Osteocyte (in vitro differentiated cells): ENCODE results near the gene PHYHIPL. TPM values are rescaled to one million over a fixed set of nuclear protein-coding genes. Genes with fewer than 3 reads are reported as not detected.
"Not testable (repeated sequence)": the region's sequence is repeated elsewhere in the genome, so short reads cannot be mapped to it uniquely, and the experiment has no call there.

Experiments
- DNase-seq: peaks from one replicate; pipeline ENCODE4 v3.0.0; 2021; ENCODE audit warnings: mixed read lengths; ENCODE audit not compliant: unreplicated experiment; ENCODE audit errors: extremely low spot score
- H3K27ac Mint-ChIP-seq: one replicate; pipeline ENCODE4 v1.8.0; 2021; ENCODE audit warnings: mild to moderate bottlenecking, mixed read lengths; ENCODE audit not compliant: unreplicated experiment
- H3K27me3 Mint-ChIP-seq: one replicate; pipeline ENCODE4 v1.8.0; 2021; ENCODE audit warnings: mixed read lengths; ENCODE audit not compliant: unreplicated experiment
- H3K36me3 Mint-ChIP-seq: one replicate; pipeline ENCODE4 v1.8.0; 2021; ENCODE audit warnings: mixed read lengths; ENCODE audit not compliant: unreplicated experiment
- H3K4me1 Mint-ChIP-seq: one replicate; pipeline ENCODE4 v1.8.0; 2021; ENCODE audit warnings: mixed read lengths; ENCODE audit not compliant: unreplicated experiment
- H3K4me3 Mint-ChIP-seq: one replicate; pipeline ENCODE4 v1.8.0; 2021; ENCODE audit warnings: mild to moderate bottlenecking, moderate library complexity, mixed read lengths; ENCODE audit not compliant: unreplicated experiment
- H3K9me3 Mint-ChIP-seq: one replicate; pipeline ENCODE4 v1.8.0; 2021; ENCODE audit warnings: mixed read lengths; ENCODE audit not compliant: unreplicated experiment
- CTCF ChIP-seq: fragments of 200-600 bp; sonication (generic); IDR thresholded peaks from 2 replicates; pipeline ENCODE4 v1.5.0; 2021; ENCODE audit warnings: antibody characterized with exemption, mild to moderate bottlenecking, moderate library complexity
- total RNA-seq: library from RNA; stranded (reverse); gene quantifications from 2 replicates; pipeline ENCODE4 v1.2.1, GENCODE V29; 2021

PHYHIPL gene
- total RNA-seq, 1 donor from 2014 or later: not detected

- no peaks in the 10 kb centered on the region for H3K36me3 Mint-ChIP-seq
- no peaks in the 10 kb centered on the region for H3K4me1 Mint-ChIP-seq
- TF ChIP-seq CTCF: no peak
- H3K27me3 Mint-ChIP-seq: peaks cover 50% of the 10 kb centered on the region
- no peak overlapping the region for H3K27ac Mint-ChIP-seq
- H3K4me3 Mint-ChIP-seq: no peak overlapping the region
- no peak for DNase-seq
- no peaks in the 10 kb centered on the region for H3K9me3 Mint-ChIP-seq
Observed at GRCh38 chr10:59216178-59216869, 39.9 kb downstream of the PHYHIPL start.

GRCh38 chr10:59222788-59223187 lies 46.3 kb downstream of the PHYHIPL start:
- H3K4me1 Mint-ChIP-seq: no peaks in the 10 kb centered on the region
- H3K27ac Mint-ChIP-seq: no peak overlapping the region
- TF ChIP-seq CTCF: no peak
- H3K27me3 Mint-ChIP-seq: peaks cover 12% of the 10 kb centered on the region
- no peak overlapping the region for H3K4me3 Mint-ChIP-seq
- no peaks in the 10 kb centered on the region for H3K36me3 Mint-ChIP-seq
- H3K9me3 Mint-ChIP-seq: no peaks in the 10 kb centered on the region
- DNase-seq: no peak

- not testable (repeated sequence) for H3K9me3 Mint-ChIP-seq, H3K4me3 Mint-ChIP-seq, H3K36me3 Mint-ChIP-seq, DNase-seq, H3K4me1 Mint-ChIP-seq, H3K27ac Mint-ChIP-seq
- peaks cover 12% of the 10 kb centered on the region for H3K27me3 Mint-ChIP-seq
Observed at GRCh38 chr10:59223597-59223996, 47.2 kb downstream of the PHYHIPL start.

- no peak overlapping the region for H3K27ac Mint-ChIP-seq
- no peak overlapping the region for H3K4me3 Mint-ChIP-seq
- no peak for DNase-seq
- H3K36me3 Mint-ChIP-seq: no peaks in the 10 kb centered on the region
- H3K27me3 Mint-ChIP-seq: peaks cover 10% of the 10 kb centered on the region
- no peak for TF ChIP-seq CTCF
- no peaks in the 10 kb centered on the region for H3K4me1 Mint-ChIP-seq
- no peaks in the 10 kb centered on the region for H3K9me3 Mint-ChIP-seq
Observed at GRCh38 chr10:59225211-59225610, 48.8 kb downstream of the PHYHIPL start.

- Mint-ChIP-seq H3K27me3 (peaks cover 11% of the 10 kb centered on the region), H3K27ac (no peak overlapping the region), H3K9me3 (no peaks in the 10 kb centered on the region), H3K4me1 (no peaks in the 10 kb centered on the region), H3K4me3 (no peak overlapping the region), H3K36me3 (no peaks in the 10 kb centered on the region)
- TF ChIP-seq CTCF: no peak
- no peak for DNase-seq
Observed at GRCh38 chr10:59227136-59227673, 50.8 kb downstream of the PHYHIPL start.
